ENCODE data around the gene RAB28. TPM values are rescaled to one million over a fixed set of nuclear protein-coding genes. Genes with fewer than 3 reads are reported as not detected.

The RAB28 gene
- total RNA-seq, 1 experiment from 2014 or later = 12.1 TPM

- Histone ChIP-seq H3K27me3 (ENCODE audit: insufficient read depth, low read length) (no peaks in the 10 kb centered on the region), H3K27ac (ENCODE audit: low read depth, low read length) (no peak overlapping the region), H3K4me1 (ENCODE audit: control insufficient read depth in 1 of 2, insufficient read depth in 2 of 2, low read length in 2 of 2) (no peaks in the 10 kb centered on the region), H4K20me1 (ENCODE audit: insufficient read depth) (0 out of 2 replicates have a peak, but pooled peaks cover 5% of the 10 kb centered on the region), H3K9me2 (ENCODE audit: insufficient read depth) (no peaks in the 10 kb centered on the region), H3K4me2 (ENCODE audit: low read length) (no peak overlapping the region), H3K79me2 (ENCODE audit: insufficient read depth, low read length) (no peaks in the 10 kb centered on the region; the same call in none of the 2 replicates), H2AFZ (ENCODE audit: low read depth, low read length, poor library complexity, severe bottlenecking) (no peak overlapping the region), H3K4me3 (replicated peaks in 1 of 2; ENCODE audit: low read depth in 1 of 2, low read length in 2 of 2) (no peak overlapping the region), H3K9me3 (ENCODE audit: control insufficient read depth in 1 of 2, insufficient read depth in 1 of 2, low read depth in 1 of 2, low read length in 2 of 2) (no peaks in the 10 kb centered on the region), H3K9ac (ENCODE audit: low read length) (no peak overlapping the region), H3K36me3 (ENCODE audit: control insufficient read depth in 1 of 2, insufficient read depth in 2 of 2, low read length in 2 of 2) (no peaks in the 10 kb centered on the region)
- RAD21 ChIA-PET (ENCODE audit: low non-redundant PET in 1 of 2, low total read pairs in 2 of 2, uncharacterized antibody in 2 of 2, unreplicated experiment in 2 of 2) = no interaction called here
- TF ChIP-seq YY1 (IDR thresholded peaks at IDR 0.05; ENCODE audit: extremely low read depth, insufficient replicate concordance, low read depth, low read length) (no peak), EZH2phosphoT487 (IDR thresholded peaks at IDR 0.05; ENCODE audit: borderline replicate concordance) (no peak), SIN3A (IDR thresholded peaks at IDR 0.05; ENCODE audit: low read depth) (no peak), SP1 (IDR thresholded peaks at IDR 0.05; ENCODE audit: low read depth) (no peak), POLR2A (IDR thresholded peaks at IDR 0.05; ENCODE audit: borderline replicate concordance, extremely low read depth, insufficient read depth, insufficient read length) (no peak), POLR2AphosphoS5 (IDR thresholded peaks at IDR 0.05; ENCODE audit: low read depth, low read length) (no peak), MAX (IDR thresholded peaks at IDR 0.05) (no peak), FOSL1 (IDR thresholded peaks at IDR 0.05; ENCODE audit: low read depth) (no peak), SRF (IDR thresholded peaks at IDR 0.05; ENCODE audit: low read depth) (no peak), TCF7L2 (IDR thresholded peaks at IDR 0.05; ENCODE audit: borderline replicate concordance, extremely low read depth, insufficient read depth, insufficient read length) (no peak), ZFX (IDR thresholded peaks at IDR 0.05) (no peak), EZH2 (IDR thresholded peaks at IDR 0.05) (no peak), JUND (IDR thresholded peaks at IDR 0.05) (no peak), CTCF (IDR thresholded peaks at IDR 0.05 in 2 of 3, conservative IDR thresholded peaks at IDR 0.05 in 1 of 3; ENCODE audit: borderline replicate concordance in 1 of 3, insufficient read depth in 1 of 3, low read depth in 2 of 3, low read length in 2 of 3) (no peak), CEBPB (IDR thresholded peaks at IDR 0.05; ENCODE audit: low read depth) (no peak), ELF1 (IDR thresholded peaks at IDR 0.05; ENCODE audit: borderline replicate concordance, low read depth) (no peak), EGR1 (IDR thresholded peaks at IDR 0.05; ENCODE audit: low read depth) (no peak)
- TF ChIP-seq, protein P1, sequence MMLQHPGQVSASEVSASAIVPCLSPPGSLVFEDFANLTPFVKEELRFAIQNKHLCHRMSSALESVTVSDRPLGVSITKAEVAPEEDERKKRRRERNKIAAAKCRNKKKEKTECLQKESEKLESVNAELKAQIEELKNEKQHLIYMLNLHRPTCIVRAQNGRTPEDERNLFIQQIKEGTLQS (IDR thresholded peaks at IDR 0.05) = no peak
- no peak for DNase-seq (ENCODE audit: low read depth, low spot score)
- intact Hi-C loops (cut with micrococcal nuclease) = no loop called here
- CTCF ChIA-PET = no interaction called here
- ATAC-seq = no peak
- POLR2A ChIA-PET = no interaction called here
- no TSS peak for BruUV-seq (replicated peaks)
These were observed 100.1 kb downstream of the RAB28 start for GRCh38 chr4:13384055-13384454.

Measured in HCT116 (cell line).